ENCODE data around the gene HSD17B12.

HSD17B12 gene

GRCh38 chr11:43903078-43903477 lies 222.5 kb downstream of the HSD17B12 start:
- Histone ChIP-seq H3K36me3 (ENCODE audit: insufficient read depth, low read length) (no peaks in the 10 kb centered on the region), H3K9me2 (ENCODE audit: low read depth, low read length) (no peaks in the 10 kb centered on the region), H3F3A (ENCODE audit: insufficient read depth, low read length) (no peaks in the 10 kb centered on the region)

GRCh38 chr11:43903969-43904368 lies 223.4 kb downstream of the HSD17B12 start:
- Histone ChIP-seq H3F3A (ENCODE audit: insufficient read depth, low read length) (no peaks in the 10 kb centered on the region), H3K9ac (ENCODE audit: low read length) (no peak overlapping the region), H3K9me3 (ENCODE audit: low read length) (no peaks in the 10 kb centered on the region), H3K9me2 (ENCODE audit: low read depth, low read length) (no peaks in the 10 kb centered on the region), H3K4me1 (ENCODE audit: insufficient read depth, low read length, severe bottlenecking) (no peaks in the 10 kb centered on the region), H3K36me3 (ENCODE audit: insufficient read depth, low read length) (no peaks in the 10 kb centered on the region), H2AFZ (ENCODE audit: low read length) (no peak overlapping the region), H3K4me2 (ENCODE audit: low read length) (no peak overlapping the region), H3K79me2 (ENCODE audit: insufficient read depth, low read length) (no peaks in the 10 kb centered on the region), H3K4me3 (ENCODE audit: low read depth, low read length, poor library complexity, severe bottlenecking) (no peak overlapping the region), H3K27ac (ENCODE audit: low read depth, low read length, poor library complexity, severe bottlenecking) (no peak overlapping the region), H4K20me1 (ENCODE audit: insufficient read depth, low read length) (no peaks in the 10 kb centered on the region), H3K27me3 (ENCODE audit: insufficient read depth, low read length) (no peaks in the 10 kb centered on the region)
- no peak for TF ChIP-seq CTCF (IDR thresholded peaks at IDR 0.05; ENCODE audit: low read length)
- TF ChIP-seq EZH2 (IDR thresholded peaks at IDR 0.05; ENCODE audit: borderline replicate concordance, low read length), result no peak

More at GRCh38 chr11:43903078-43903477, 222.5 kb downstream of the HSD17B12 start:
- no peaks in the 10 kb centered on the region for H3K4me1 ChIP-seq (ENCODE audit: insufficient read depth, low read length, severe bottlenecking)
- no peak overlapping the region for H3K4me3 ChIP-seq (ENCODE audit: low read depth, low read length, poor library complexity, severe bottlenecking)
- no peak overlapping the region for H2AFZ ChIP-seq (ENCODE audit: low read length)
- H3K79me2 ChIP-seq (ENCODE audit: insufficient read depth, low read length), result no peaks in the 10 kb centered on the region
- TF ChIP-seq EZH2 (IDR thresholded peaks at IDR 0.05; ENCODE audit: borderline replicate concordance, low read length), result no peak
- H3K9me3 ChIP-seq (ENCODE audit: low read length), result no peaks in the 10 kb centered on the region
- H3K27me3 ChIP-seq (ENCODE audit: insufficient read depth, low read length), result no peaks in the 10 kb centered on the region
- no peak overlapping the region for H3K9ac ChIP-seq (ENCODE audit: low read length)
- H3K4me2 ChIP-seq (ENCODE audit: low read length), result no peak overlapping the region
- no peak overlapping the region for H3K27ac ChIP-seq (ENCODE audit: low read depth, low read length, poor library complexity, severe bottlenecking)
- H4K20me1 ChIP-seq (ENCODE audit: insufficient read depth, low read length), result no peaks in the 10 kb centered on the region

GRCh38 chr11:43904742-43905535 lies 224.4 kb downstream of the HSD17B12 start:
- Histone ChIP-seq H3K9ac (ENCODE audit: low read length) (no peak overlapping the region), H3K4me1 (ENCODE audit: insufficient read depth, low read length, severe bottlenecking) (no peaks in the 10 kb centered on the region), H3K36me3 (ENCODE audit: insufficient read depth, low read length) (no peaks in the 10 kb centered on the region), H3K4me3 (ENCODE audit: low read depth, low read length, poor library complexity, severe bottlenecking) (no peak overlapping the region), H3F3A (ENCODE audit: insufficient read depth, low read length) (no peaks in the 10 kb centered on the region), H3K27ac (ENCODE audit: low read depth, low read length, poor library complexity, severe bottlenecking) (no peak overlapping the region), H3K4me2 (ENCODE audit: low read length) (no peak overlapping the region), H3K79me2 (ENCODE audit: insufficient read depth, low read length) (no peaks in the 10 kb centered on the region), H3K9me3 (ENCODE audit: low read length) (no peaks in the 10 kb centered on the region), H3K9me2 (ENCODE audit: low read depth, low read length) (no peaks in the 10 kb centered on the region), H2AFZ (ENCODE audit: low read length) (no peak overlapping the region), H3K27me3 (ENCODE audit: insufficient read depth, low read length) (no peaks in the 10 kb centered on the region), H4K20me1 (ENCODE audit: insufficient read depth, low read length) (no peaks in the 10 kb centered on the region)
- TF ChIP-seq CTCF (IDR thresholded peaks at IDR 0.05; ENCODE audit: low read length) (no peak), EZH2 (IDR thresholded peaks at IDR 0.05; ENCODE audit: borderline replicate concordance, low read length) (no peak)

DNA sequence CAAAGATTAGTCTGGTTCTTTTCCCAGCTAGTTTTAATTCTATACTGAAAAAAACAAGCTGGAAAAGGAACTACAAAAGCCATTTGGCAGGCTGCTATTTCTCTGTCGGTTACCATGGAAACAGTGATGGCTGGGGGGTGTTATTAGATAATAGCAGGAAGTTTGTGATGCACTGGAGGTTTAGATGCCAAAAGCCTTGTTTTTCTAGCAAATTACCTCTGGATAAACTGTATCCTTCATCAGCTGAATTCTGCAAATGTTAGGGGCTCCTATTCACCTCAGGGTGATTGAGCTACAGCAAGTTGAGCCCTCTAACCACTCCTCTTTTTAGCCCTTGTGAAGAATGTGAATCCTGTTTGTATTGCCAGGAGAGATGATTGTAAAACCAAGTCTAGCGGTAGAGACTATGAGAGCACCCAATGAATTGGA lies 225.3 kb downstream of the HSD17B12 start:
- Histone ChIP-seq H3K9ac (ENCODE audit: low read length) (no peak overlapping the region), H3K79me2 (ENCODE audit: insufficient read depth, low read length) (no peaks in the 10 kb centered on the region), H2AFZ (ENCODE audit: low read length) (no peak overlapping the region), H3K36me3 (ENCODE audit: insufficient read depth, low read length) (no peaks in the 10 kb centered on the region), H3F3A (ENCODE audit: insufficient read depth, low read length) (no peaks in the 10 kb centered on the region), H3K4me1 (ENCODE audit: insufficient read depth, low read length, severe bottlenecking) (no peaks in the 10 kb centered on the region), H3K27me3 (ENCODE audit: insufficient read depth, low read length) (no peaks in the 10 kb centered on the region), H3K9me2 (ENCODE audit: low read depth, low read length) (no peaks in the 10 kb centered on the region), H3K27ac (ENCODE audit: low read depth, low read length, poor library complexity, severe bottlenecking) (no peak overlapping the region), H3K4me2 (ENCODE audit: low read length) (no peak overlapping the region), H3K4me3 (ENCODE audit: low read depth, low read length, poor library complexity, severe bottlenecking) (no peak overlapping the region), H4K20me1 (ENCODE audit: insufficient read depth, low read length) (no peaks in the 10 kb centered on the region), H3K9me3 (ENCODE audit: low read length) (no peaks in the 10 kb centered on the region)
- TF ChIP-seq EZH2 (IDR thresholded peaks at IDR 0.05; ENCODE audit: borderline replicate concordance, low read length) (no peak), CTCF (IDR thresholded peaks at IDR 0.05; ENCODE audit: low read length) (no peak)

All from OCI-LY1 (cell line).